Fibroblast of pulmonary artery (primary cell): ENCODE data around the gene DAB1.

ENCODE experiments used
- DNase-seq: peaks from one replicate; pipeline ENCODE4 v3.0.0-alpha.2; 2010; ENCODE audit warnings: low read depth
- H3K4me3 ChIP-seq: replicated peaks from 2 replicates; pipeline ENCODE4 v1.5.1; 2011; ENCODE audit warnings: low read depth, mild to moderate bottlenecking, control low read depth, low read length, moderate library complexity
- TF ChIP-seq, protein P1 (sequence below): IDR thresholded peaks from 2 replicates; pipeline ENCODE4 v1.5.1; 2011; ENCODE audit warnings: mild to moderate bottlenecking, control low read depth, low read length, inconsistent platforms; ENCODE audit errors: missing control alignments

The DAB1 gene

DNA sequence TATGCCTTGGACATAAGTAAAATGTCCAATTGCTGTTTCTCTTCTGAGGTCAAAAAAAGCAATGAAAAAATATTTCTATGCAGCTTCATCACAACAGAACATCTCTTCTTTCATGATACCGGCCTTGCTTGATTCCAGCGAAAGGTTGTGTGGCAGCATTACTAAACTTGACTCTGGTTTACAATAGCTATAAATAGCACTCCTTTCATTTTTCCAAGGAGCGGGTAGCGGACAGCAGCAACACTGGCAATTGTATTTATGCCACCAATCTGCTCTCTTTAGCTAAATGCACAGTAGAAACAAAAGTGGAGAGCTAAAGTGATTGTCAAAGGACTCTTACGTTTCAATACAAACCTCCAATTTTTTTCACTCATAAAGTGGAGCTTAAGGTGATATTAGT is 7.5 kb upstream of the DAB1 start:
- H3K4me3 ChIP-seq, result no peak overlapping the region
- no peak for DNase-seq
- TF ChIP-seq, protein P1, sequence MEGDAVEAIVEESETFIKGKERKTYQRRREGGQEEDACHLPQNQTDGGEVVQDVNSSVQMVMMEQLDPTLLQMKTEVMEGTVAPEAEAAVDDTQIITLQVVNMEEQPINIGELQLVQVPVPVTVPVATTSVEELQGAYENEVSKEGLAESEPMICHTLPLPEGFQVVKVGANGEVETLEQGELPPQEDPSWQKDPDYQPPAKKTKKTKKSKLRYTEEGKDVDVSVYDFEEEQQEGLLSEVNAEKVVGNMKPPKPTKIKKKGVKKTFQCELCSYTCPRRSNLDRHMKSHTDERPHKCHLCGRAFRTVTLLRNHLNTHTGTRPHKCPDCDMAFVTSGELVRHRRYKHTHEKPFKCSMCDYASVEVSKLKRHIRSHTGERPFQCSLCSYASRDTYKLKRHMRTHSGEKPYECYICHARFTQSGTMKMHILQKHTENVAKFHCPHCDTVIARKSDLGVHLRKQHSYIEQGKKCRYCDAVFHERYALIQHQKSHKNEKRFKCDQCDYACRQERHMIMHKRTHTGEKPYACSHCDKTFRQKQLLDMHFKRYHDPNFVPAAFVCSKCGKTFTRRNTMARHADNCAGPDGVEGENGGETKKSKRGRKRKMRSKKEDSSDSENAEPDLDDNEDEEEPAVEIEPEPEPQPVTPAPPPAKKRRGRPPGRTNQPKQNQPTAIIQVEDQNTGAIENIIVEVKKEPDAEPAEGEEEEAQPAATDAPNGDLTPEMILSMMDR, result no peak

DNA sequence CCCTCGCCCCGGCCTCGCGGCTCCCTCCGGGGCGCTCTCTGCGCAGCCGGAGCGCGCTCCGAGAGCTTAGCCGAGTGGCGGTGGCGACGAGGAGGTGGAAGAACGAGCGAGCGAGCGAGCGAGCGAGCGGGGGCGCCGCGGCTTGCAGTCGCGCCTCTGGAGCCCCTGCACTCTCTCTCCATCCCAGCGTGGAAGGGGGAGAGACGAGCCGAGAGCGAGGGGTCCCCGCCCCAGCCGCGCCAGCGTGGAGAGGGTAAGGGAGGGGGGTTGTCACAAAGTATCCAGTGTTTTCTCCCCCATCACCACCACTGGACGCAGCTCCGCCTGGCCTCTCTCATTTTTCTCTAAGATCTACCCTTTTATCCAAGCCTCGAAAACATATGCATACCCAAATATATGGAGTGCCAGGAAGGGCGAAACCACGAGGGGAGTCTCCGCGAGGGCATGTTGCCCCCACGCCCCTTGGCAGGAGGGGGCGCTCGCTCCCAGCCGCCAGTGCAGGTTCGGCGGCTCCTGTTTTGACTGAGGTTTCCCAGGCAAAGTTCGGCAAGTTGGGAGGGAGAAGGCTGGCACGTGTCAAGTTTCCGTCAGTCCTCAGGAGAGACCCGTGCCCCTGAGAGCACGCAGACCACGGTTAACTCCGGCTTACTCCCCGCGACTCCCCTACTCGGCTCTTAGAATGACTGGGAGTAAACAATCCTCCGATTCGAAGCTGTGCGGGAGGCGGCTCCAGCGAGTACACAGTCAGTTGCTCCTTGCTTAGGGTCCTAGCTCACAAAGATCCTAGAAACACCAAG is 569 bp upstream of the DAB1 start:
- DNase-seq, result peak; percentile 19

DNA sequence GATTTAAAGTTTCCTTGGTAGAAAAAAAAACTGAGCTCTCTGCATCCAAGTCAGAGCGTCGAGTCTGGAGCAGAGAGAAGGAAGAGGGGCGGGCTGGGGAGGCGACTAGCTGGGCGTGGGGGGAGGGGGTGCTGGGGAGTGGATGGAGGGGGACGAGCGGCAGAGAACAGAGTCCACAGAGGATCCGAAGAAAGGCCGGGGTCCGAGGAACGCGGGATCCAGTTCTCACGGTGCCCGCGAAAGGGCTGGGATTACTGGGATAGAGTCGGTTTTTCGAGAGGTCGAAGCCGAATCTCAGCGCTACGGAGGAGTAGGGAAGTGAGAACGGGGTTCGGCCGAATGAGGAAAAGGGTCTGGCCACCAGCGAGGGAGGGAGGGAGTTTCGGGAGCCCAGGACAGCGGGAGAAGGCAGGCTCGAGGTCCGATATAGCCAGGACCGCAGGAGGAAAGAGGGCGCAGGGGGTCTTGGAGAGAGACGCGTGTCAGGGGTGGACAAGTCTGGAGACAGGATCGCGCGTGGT is 665 bp downstream of the DAB1 start:
- TF ChIP-seq, protein P1, result no peak
- no peak overlapping the region for H3K4me3 ChIP-seq
- DNase-seq, result no peak

More for the DNA sequence above, 569 bp upstream of the DAB1 start:
- H3K4me3 ChIP-seq, result peak overlapping the region; percentile 21
- TF ChIP-seq, protein P1, result peak; percentile 49

DNA sequence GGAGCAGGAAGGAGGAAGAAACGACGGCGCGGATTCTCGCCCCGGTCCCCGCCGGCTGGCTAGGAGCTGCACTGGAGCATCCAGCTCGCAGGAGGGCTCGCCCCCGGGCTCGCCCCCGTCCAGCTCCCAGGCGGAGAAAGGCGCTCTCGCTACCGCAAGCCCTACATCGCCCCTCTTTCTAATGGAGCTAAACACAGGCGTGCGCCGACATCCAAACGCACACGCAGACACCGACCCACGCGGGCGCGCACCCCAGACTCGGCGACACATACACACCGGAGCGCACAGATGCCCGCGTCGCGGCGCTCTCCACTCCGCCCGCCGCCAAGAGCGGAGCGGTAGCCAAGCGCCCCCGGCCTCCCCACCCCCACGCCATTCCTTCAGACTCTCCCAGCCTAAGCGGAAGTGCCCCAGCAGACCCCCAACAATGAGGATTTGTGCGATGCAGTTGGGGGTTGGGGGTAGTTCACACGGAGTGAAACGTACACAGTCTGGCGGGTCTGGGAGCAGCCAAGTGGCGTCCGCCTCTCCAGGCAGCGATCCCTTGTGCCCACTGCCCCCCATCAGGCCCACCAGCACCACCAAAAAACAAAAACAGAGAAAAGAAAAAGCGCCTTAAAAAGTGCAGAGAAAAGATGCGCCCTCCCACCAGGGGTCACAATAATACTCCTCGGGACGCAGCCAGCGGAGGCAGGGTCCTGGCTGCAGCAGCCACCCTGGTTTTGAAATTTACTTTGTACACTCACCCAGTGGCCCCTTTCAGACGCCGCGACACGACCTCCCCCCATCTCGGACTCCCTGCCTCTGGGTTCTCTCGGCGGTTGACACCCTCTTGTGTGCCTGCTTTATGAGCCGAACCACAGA is 1.4 kb downstream of the DAB1 start:
- TF ChIP-seq, protein P1, result no peak
- peak; percentile 10 for DNase-seq
- peak overlapping the region; percentile 7 for H3K4me3 ChIP-seq

DNA sequence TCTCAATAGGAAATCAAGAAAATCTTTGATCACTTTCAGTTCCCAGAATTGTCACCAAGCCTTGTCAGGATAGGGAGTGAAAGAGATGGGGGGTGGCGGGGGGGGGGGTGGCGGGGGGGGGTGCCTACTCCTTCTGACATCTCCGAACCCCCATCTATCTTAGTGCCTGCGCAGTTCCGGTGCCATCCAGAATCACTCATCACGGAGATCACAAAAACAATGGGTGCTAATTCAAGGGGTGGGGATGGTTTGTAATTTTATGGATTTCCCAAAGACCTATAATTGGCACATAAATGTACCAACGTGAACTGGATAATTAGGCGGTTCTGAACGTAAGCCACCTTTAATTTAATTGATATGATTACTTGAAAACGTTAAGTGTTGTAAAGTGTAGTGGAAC is 2.1 kb downstream of the DAB1 start:
- DNase-seq, result no peak
- TF ChIP-seq, protein P1, result no peak
- no peak overlapping the region for H3K4me3 ChIP-seq

DNA sequence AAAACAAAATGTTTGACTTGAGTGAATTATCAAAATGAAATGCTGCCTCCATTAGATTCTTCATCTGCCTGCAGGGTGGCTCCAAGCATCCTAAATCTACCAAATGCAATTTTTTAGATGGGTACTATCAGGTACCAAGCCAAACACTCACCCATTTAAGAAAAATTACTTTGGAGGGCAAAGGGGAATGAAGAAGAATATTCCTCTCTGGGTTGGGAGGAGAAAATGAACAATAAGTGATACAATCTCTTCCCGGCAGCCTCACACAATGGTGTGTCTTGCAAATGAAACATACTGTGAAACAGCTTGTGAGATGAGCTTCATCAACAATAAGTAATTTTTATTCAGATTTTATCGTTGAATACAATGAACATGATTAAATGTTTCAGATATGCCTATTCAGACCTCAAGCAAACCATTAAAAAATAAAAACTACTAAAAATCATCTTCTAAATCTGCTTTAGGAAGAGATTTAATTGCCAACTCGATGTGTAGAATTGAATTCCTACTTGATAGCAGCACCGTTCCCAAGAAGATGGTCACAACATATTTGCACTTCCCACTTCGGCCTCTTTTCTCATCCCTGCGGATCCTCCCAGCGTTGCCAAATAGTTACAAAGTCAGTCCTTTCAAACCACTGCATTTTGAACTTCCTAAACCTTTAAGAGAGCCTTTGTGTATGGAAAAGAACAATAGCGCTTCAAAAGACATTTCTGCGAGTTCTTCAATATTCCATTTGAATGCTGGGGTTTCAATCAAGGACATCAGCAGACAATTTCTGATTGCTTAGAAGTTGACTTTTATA is 2.7 kb downstream of the DAB1 start:
- no peak for DNase-seq
- H3K4me3 ChIP-seq, result no peak overlapping the region
- TF ChIP-seq, protein P1, result no peak
